ENCODE data around the gene FHIT. TPM values are rescaled to one million over a fixed set of nuclear protein-coding genes. Genes with fewer than 3 reads are reported as not detected.

FHIT gene
- total RNA-seq, 1 donor from 2014 or later, result 23.8 TPM

GRCh38 chr3:60792249-60792852 is 458.9 kb downstream of the FHIT start:
- DNase-seq, result no peak
- H3K4me3 Mint-ChIP-seq, result no peak overlapping the region
- H3K9me3 Mint-ChIP-seq, result no peaks in the 10 kb centered on the region
- intact Hi-C loops (cut with micrococcal nuclease), result no loop called here
- no peaks in the 10 kb centered on the region for H3K36me3 Mint-ChIP-seq (ENCODE audit: low read depth)
- H3K27ac Mint-ChIP-seq, result no peak overlapping the region
- no peaks in the 10 kb centered on the region for H3K27me3 Mint-ChIP-seq
- H3K4me1 Mint-ChIP-seq, result no peaks in the 10 kb centered on the region

GRCh38 chr3:60788185-60788584 is 463.1 kb downstream of the FHIT start:
- no peak overlapping the region for H3K27ac Mint-ChIP-seq
- DNase-seq, result no peak
- intact Hi-C loops (cut with micrococcal nuclease), result no loop called here
- no peaks in the 10 kb centered on the region for H3K36me3 Mint-ChIP-seq (ENCODE audit: low read depth)
- peaks cover 2% of the 10 kb centered on the region for H3K4me1 Mint-ChIP-seq
- H3K27me3 Mint-ChIP-seq, result peaks cover 1% of the 10 kb centered on the region
- no peak overlapping the region for H3K4me3 Mint-ChIP-seq
- peaks cover 7% of the 10 kb centered on the region for H3K9me3 Mint-ChIP-seq

DNA sequence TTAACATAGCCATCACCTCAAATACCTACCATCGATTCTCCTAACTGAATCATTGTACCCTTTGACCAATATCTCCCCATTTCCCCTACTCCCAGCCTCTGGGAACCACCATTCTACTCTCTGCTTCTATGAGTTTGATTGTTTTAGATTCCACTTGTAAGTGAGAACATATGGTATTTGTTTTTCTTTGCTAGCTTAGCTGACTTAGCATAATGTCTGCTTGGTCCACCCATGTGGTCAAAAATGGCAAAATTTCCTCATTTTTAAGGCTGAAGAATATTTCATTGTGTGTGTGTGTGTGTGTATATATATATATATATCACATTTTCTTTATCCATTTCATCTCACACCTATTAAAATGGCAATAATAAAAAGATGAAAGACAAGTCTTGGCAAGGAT is 469.3 kb downstream of the FHIT start:
- Mint-ChIP-seq H3K36me3 (ENCODE audit: low read depth) (no peaks in the 10 kb centered on the region), H3K9me3 (peaks cover 21% of the 10 kb centered on the region), H3K4me1 (peaks cover 2% of the 10 kb centered on the region), H3K27ac (no peak overlapping the region), H3K4me3 (no peak overlapping the region), H3K27me3 (peaks cover 1% of the 10 kb centered on the region)
- intact Hi-C loops (cut with micrococcal nuclease), result no loop called here
- DNase-seq, result no peak

DNA sequence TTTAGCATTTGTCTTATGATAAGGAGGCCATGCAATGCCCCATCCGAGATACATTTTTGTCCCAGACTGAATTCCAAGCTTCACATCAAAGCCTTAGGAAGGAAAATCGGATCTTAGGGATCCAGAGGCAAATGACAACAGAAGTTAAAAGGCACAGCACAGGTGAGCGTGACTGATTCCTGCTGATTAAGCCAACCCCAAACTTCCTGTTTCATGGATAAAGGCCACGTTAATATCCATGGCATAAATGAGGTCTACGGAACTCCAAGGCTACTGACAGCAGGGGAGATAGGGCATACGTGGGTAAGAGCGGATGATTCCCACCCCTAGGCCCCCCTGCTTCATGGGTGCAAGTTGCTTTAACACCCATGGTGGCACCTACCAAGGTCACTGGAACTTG is 471.6 kb downstream of the FHIT start:
- H3K4me1 Mint-ChIP-seq, result no peaks in the 10 kb centered on the region
- peaks cover 16% of the 10 kb centered on the region for H3K9me3 Mint-ChIP-seq
- intact Hi-C loops (cut with micrococcal nuclease), result no loop called here
- no peak overlapping the region for H3K27ac Mint-ChIP-seq
- H3K4me3 Mint-ChIP-seq, result no peak overlapping the region
- H3K36me3 Mint-ChIP-seq (ENCODE audit: low read depth), result no peaks in the 10 kb centered on the region
- no peak for DNase-seq
- H3K27me3 Mint-ChIP-seq, result no peaks in the 10 kb centered on the region

DNA sequence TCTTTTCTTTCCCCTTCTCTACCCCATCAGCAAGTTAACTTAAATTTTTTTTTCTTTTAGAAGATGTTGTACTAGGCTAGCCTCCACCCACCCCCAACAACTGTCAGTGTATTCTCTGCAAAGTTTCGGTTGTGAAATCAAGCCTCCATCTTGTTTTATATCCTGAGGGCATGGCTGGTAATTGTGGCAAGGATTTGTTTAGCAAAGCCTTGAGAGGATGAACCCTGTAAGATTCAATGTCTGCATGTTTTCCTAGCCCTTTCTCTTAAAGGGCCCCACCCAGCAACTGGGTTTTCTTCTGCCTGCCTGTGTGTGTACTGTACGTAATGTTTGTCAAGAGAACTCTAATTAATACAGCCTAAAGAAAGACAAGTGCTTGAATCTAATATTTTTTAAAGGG is 475.3 kb downstream of the FHIT start:
- intact Hi-C loops (cut with micrococcal nuclease), result no loop called here
- no peaks in the 10 kb centered on the region for H3K27me3 Mint-ChIP-seq
- no peaks in the 10 kb centered on the region for H3K4me1 Mint-ChIP-seq
- H3K36me3 Mint-ChIP-seq (ENCODE audit: low read depth), result no peaks in the 10 kb centered on the region
- H3K27ac Mint-ChIP-seq, result no peak overlapping the region
- peaks cover 20% of the 10 kb centered on the region for H3K9me3 Mint-ChIP-seq
- H3K4me3 Mint-ChIP-seq, result no peak overlapping the region
- DNase-seq, result no peak

DNA sequence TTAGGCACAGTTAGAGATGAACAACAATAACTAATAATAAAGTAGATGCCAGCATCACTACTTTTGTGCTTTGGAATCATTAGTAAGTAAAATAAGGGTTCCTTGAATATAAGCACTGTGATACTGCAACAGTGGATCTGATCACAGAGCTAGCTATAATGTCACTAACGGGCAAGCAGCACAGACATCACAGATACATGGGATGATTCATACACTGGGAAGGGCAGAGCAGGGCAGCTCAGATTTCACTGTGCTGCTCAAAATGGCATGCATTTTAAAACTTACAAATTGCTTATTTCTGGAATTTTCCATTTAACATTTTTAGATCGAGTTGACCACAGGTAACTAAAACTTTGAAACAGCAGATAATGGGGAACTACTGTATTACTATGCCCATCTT is 476.6 kb downstream of the FHIT start:
- Mint-ChIP-seq H3K36me3 (ENCODE audit: low read depth) (no peaks in the 10 kb centered on the region), H3K4me3 (no peak overlapping the region), H3K27ac (no peak overlapping the region), H3K27me3 (no peaks in the 10 kb centered on the region), H3K9me3 (peaks cover 16% of the 10 kb centered on the region), H3K4me1 (no peaks in the 10 kb centered on the region)
- DNase-seq, result no peak
- intact Hi-C loops (cut with micrococcal nuclease), result no loop called here

DNA sequence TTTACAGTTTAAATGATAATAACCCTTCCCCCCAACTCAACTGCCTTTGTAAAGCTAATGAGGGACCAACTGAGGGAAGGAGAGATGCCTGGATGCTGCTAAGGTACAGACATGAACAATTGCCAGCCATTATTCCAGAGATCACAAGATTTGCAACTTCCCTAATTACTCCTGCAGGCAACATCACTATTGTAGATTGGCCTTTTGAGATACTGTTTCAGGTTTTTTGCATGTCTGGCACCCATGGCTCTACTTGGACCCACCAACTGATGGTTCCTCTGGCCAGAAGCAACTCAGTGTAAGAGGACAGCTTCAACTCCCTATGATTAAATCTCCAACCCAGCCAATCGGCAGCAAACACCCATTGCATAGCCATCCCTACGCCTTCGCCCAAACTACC is 478.7 kb downstream of the FHIT start:
- Mint-ChIP-seq H3K36me3 (ENCODE audit: low read depth) (no peaks in the 10 kb centered on the region), H3K4me3 (no peak overlapping the region), H3K4me1 (no peaks in the 10 kb centered on the region), H3K9me3 (peaks cover 13% of the 10 kb centered on the region), H3K27ac (no peak overlapping the region), H3K27me3 (no peaks in the 10 kb centered on the region)
- DNase-seq, result no peak
- intact Hi-C loops (cut with micrococcal nuclease), result no loop called here

DNA sequence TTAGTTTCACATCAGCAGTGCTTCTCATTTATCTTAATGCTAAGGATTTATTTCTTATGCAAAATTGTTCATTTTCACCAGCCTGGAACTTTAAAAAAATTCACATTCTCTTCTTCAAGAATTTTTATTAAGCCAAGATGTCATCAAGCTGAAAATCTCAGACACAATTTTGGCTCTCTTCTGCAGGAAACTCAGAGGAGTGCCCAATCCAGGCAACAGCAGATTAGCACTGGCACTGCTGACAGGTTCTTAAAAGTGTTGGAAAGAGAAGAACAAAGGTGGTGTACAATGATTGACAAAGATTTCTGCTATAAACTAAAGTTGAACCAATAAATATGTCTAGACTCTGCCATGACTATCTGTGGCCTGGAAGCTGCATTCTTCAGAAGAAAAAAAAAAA is 479.5 kb downstream of the FHIT start:
- Mint-ChIP-seq H3K36me3 (ENCODE audit: low read depth) (no peaks in the 10 kb centered on the region), H3K27ac (no peak overlapping the region), H3K9me3 (peaks cover 8% of the 10 kb centered on the region), H3K4me1 (no peaks in the 10 kb centered on the region), H3K4me3 (no peak overlapping the region), H3K27me3 (no peaks in the 10 kb centered on the region)
- intact Hi-C loops (cut with micrococcal nuclease), result no loop called here
- DNase-seq, result no peak

DNA sequence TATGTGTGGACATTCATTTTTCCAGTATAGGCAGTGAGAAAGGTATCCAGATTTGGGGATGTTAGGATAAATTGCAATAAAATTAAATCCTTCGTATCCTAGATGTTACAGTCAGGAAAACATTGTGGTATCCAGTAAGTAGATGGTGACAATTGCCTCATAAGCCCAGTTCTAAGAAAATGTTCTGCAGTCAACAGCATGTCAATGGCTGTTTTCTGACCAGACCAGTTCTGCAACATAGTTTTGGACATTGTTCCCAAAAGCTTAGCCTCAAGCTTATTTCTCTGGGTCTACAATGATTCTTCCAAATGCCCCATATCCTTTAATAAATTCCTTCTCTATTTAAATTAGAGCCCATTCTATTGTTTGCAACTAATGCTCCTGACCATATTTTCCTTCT is 480.7 kb downstream of the FHIT start:
- H3K4me3 Mint-ChIP-seq, result no peak overlapping the region
- peaks cover 8% of the 10 kb centered on the region for H3K9me3 Mint-ChIP-seq
- no peaks in the 10 kb centered on the region for H3K36me3 Mint-ChIP-seq (ENCODE audit: low read depth)
- DNase-seq, result no peak
- H3K4me1 Mint-ChIP-seq, result no peaks in the 10 kb centered on the region
- intact Hi-C loops (cut with micrococcal nuclease), result no loop called here
- H3K27ac Mint-ChIP-seq, result no peak overlapping the region
- no peaks in the 10 kb centered on the region for H3K27me3 Mint-ChIP-seq

DNA sequence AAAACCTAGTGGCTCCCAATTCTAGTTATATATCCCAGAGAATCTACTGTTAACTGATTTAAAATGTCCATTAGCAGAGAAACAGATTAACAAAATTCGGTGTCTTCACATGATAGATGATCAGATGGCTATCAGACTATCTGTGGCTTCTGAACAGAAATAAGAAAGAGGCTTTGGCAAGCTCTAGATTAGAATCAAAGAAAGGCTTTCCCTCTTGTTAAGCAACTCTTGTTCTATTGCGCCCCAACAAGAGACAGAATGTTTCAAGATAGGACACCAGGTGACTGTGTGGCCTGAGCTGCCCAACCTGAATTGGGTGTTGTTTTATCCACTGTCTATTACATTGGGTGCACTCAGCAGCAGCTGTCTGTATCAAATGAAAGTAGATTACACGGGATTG is 483.7 kb downstream of the FHIT start:
- H3K4me3 Mint-ChIP-seq, result no peak overlapping the region
- H3K27me3 Mint-ChIP-seq, result no peaks in the 10 kb centered on the region
- no peak for DNase-seq
- no peaks in the 10 kb centered on the region for H3K4me1 Mint-ChIP-seq
- no peaks in the 10 kb centered on the region for H3K36me3 Mint-ChIP-seq (ENCODE audit: low read depth)
- no peaks in the 10 kb centered on the region for H3K9me3 Mint-ChIP-seq
- H3K27ac Mint-ChIP-seq, result no peak overlapping the region
- intact Hi-C loops (cut with micrococcal nuclease), result no loop called here

- Mint-ChIP-seq H3K9me3 (no peaks in the 10 kb centered on the region), H3K27me3 (no peaks in the 10 kb centered on the region), H3K36me3 (ENCODE audit: low read depth) (no peaks in the 10 kb centered on the region), H3K4me1 (no peaks in the 10 kb centered on the region), H3K4me3 (no peak overlapping the region), H3K27ac (no peak overlapping the region)
- DNase-seq, result no peak
- intact Hi-C loops (cut with micrococcal nuclease), result no loop called here
These were observed 485.5 kb downstream of the FHIT start for GRCh38 chr3:60765776-60766175.

GRCh38 chr3:60764870-60765269 is 486.4 kb downstream of the FHIT start:
- Mint-ChIP-seq H3K36me3 (ENCODE audit: low read depth) (no peaks in the 10 kb centered on the region), H3K9me3 (peaks cover 3% of the 10 kb centered on the region), H3K4me3 (no peak overlapping the region), H3K4me1 (peaks cover 2% of the 10 kb centered on the region), H3K27ac (no peak overlapping the region), H3K27me3 (no peaks in the 10 kb centered on the region)
- no peak for DNase-seq
- intact Hi-C loops (cut with micrococcal nuclease), result no loop called here

DNA sequence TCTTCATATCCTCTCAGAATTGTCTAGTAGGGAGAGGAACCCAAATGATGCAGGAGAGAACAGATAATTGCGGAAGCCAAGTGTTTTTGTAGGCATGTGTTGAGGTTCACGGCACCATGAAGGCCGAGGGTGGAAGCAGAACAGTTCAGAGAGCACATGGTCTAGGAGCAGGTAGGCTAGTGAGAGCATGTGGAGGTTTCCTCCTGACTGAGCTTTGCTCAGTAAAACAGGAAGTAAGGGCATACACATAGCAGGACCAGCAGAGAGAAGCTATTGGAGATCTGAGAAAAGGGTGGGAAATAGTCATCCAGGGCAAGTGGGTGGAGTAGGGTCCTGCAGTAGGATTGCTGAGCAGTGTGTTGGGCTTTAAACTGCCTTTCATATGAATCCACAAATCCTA is 491.1 kb downstream of the FHIT start:
- Mint-ChIP-seq H3K36me3 (ENCODE audit: low read depth) (no peaks in the 10 kb centered on the region), H3K4me3 (no peak overlapping the region), H3K9me3 (peaks cover 11% of the 10 kb centered on the region), H3K4me1 (peaks cover 7% of the 10 kb centered on the region), H3K27me3 (no peaks in the 10 kb centered on the region), H3K27ac (no peak overlapping the region)
- intact Hi-C loops (cut with micrococcal nuclease), result no loop called here
- no peak for DNase-seq

GRCh38 chr3:60759439-60759838 is 491.8 kb downstream of the FHIT start:
- H3K4me3 Mint-ChIP-seq, result no peak overlapping the region
- no peak for DNase-seq
- H3K27ac Mint-ChIP-seq, result peak overlapping the region; percentile 5
- peaks cover 7% of the 10 kb centered on the region for H3K4me1 Mint-ChIP-seq
- H3K27me3 Mint-ChIP-seq, result no peaks in the 10 kb centered on the region
- intact Hi-C loops (cut with micrococcal nuclease), result no loop called here
- no peaks in the 10 kb centered on the region for H3K36me3 Mint-ChIP-seq (ENCODE audit: low read depth)
- peaks cover 11% of the 10 kb centered on the region for H3K9me3 Mint-ChIP-seq

- H3K9me3 Mint-ChIP-seq, result peaks cover 11% of the 10 kb centered on the region
- H3K4me3 Mint-ChIP-seq, result no peak overlapping the region
- no peaks in the 10 kb centered on the region for H3K36me3 Mint-ChIP-seq (ENCODE audit: low read depth)
- H3K27me3 Mint-ChIP-seq, result no peaks in the 10 kb centered on the region
- no peak for DNase-seq
- H3K4me1 Mint-ChIP-seq, result peaks cover 7% of the 10 kb centered on the region
- no peak overlapping the region for H3K27ac Mint-ChIP-seq
- intact Hi-C loops (cut with micrococcal nuclease), result no loop called here
These were observed 492.4 kb downstream of the FHIT start for GRCh38 chr3:60758831-60759230.
